Measurements from ENCODE around the gene ARID3C.
A peak's percentile ranks its signal among the peaks of the same experiment; 100 is the strongest.

DNA sequence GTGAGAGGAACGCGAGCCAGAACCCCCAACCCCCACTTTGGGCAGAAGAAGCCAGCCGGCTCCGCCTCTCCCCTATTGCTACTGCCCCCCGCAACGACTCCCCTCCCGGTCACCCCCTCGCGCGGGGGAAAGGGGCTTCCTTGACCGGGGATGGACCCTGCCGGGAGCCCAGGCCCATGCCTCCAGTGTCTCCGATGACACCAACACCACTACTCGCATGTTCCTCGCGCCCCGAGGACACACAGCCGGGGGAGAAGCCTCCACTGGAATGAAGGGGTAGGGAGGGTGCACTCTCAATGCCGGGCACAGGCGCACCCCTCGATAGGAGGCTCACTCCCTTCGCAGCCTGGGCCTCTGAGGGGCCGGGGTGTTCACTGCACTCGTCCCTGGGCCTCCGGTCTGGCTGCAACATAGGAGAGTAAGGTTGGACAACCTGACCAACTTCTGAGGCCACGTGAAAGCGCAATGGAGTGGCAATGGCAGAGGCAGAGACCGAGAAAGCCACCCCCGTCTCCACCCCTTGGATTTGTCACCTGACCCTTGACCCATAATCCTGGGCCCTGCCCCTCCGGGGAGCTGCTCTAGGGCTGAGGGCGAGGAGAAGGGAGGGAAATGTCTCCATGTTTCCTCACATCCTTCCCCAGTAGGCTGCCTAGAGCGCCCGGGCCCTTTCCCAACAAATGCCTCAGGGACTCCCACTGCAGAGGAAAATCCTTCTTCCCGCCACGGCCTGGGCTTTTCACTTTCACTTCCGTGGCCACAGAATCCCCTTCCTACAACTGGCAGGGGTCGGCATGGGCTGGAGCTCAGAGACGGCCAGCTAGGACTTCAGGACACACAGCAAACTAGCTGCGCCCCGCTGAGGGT, 38.3 kb downstream of the ARID3C start:
- TF ChIP-seq, protein P1, sequence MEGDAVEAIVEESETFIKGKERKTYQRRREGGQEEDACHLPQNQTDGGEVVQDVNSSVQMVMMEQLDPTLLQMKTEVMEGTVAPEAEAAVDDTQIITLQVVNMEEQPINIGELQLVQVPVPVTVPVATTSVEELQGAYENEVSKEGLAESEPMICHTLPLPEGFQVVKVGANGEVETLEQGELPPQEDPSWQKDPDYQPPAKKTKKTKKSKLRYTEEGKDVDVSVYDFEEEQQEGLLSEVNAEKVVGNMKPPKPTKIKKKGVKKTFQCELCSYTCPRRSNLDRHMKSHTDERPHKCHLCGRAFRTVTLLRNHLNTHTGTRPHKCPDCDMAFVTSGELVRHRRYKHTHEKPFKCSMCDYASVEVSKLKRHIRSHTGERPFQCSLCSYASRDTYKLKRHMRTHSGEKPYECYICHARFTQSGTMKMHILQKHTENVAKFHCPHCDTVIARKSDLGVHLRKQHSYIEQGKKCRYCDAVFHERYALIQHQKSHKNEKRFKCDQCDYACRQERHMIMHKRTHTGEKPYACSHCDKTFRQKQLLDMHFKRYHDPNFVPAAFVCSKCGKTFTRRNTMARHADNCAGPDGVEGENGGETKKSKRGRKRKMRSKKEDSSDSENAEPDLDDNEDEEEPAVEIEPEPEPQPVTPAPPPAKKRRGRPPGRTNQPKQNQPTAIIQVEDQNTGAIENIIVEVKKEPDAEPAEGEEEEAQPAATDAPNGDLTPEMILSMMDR (IDR thresholded peaks at IDR 0.05; ENCODE audit: extremely low read depth in 1 of 2, insufficient read depth in 1 of 2, low read depth in 1 of 2, low read length in 2 of 2): no peak
- TF ChIP-seq EZH2 (IDR thresholded peaks at IDR 0.05; ENCODE audit: borderline replicate concordance, low read depth, low read length, severe bottlenecking): peak; percentile 53
- no peak for TF ChIP-seq POLR2AphosphoS5 (IDR thresholded peaks at IDR 0.05; ENCODE audit: insufficient read depth, low read depth, low read length)
- TF ChIP-seq, protein P2, sequence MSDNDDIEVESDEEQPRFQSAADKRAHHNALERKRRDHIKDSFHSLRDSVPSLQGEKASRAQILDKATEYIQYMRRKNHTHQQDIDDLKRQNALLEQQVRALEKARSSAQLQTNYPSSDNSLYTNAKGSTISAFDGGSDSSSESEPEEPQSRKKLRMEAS (IDR thresholded peaks at IDR 0.05; ENCODE audit: insufficient read depth, insufficient read length): no peak
- TF ChIP-seq POLR2A (IDR thresholded peaks at IDR 0.05; ENCODE audit: low read depth, low read length): no peak

Data from endothelial cell of umbilical vein (primary cell).